Amniotic epithelial cell (primary cell): Measurements from ENCODE around the gene SLC66A1.

Source experiments
- DNase-seq: peaks from one replicate; pipeline ENCODE4 v3.0.0-alpha.2; 2010; ENCODE audit warnings: low read depth

SLC66A1 gene

GRCh38 chr1:19361611-19362147 lies 49.6 kb downstream of the SLC66A1 start:
- DNase-seq: peak; percentile 59

GRCh38 chr1:19363536-19364152 lies 51.5 kb downstream of the SLC66A1 start:
- no peak for DNase-seq

DNA sequence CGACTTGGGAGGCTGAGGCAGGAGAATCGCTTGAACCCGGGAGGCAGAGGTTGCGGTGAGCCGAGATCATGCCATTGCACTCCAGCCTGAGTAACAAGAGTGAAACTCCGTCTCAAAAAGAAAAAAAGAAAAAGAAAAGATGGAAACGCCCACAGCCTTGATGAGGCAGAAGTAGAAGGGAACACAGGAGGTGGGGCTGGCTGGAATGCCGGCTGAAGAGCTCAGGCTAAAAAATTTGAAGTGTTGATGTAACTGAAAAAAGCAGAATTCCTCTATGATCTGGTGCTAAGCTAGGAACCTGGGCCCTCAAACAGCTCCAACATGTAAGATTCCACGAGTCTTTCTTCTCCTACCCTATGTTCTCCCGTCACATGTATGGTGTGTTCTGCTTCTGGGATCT lies 53.6 kb downstream of the SLC66A1 start:
- DNase-seq: peak; percentile 31

DNA sequence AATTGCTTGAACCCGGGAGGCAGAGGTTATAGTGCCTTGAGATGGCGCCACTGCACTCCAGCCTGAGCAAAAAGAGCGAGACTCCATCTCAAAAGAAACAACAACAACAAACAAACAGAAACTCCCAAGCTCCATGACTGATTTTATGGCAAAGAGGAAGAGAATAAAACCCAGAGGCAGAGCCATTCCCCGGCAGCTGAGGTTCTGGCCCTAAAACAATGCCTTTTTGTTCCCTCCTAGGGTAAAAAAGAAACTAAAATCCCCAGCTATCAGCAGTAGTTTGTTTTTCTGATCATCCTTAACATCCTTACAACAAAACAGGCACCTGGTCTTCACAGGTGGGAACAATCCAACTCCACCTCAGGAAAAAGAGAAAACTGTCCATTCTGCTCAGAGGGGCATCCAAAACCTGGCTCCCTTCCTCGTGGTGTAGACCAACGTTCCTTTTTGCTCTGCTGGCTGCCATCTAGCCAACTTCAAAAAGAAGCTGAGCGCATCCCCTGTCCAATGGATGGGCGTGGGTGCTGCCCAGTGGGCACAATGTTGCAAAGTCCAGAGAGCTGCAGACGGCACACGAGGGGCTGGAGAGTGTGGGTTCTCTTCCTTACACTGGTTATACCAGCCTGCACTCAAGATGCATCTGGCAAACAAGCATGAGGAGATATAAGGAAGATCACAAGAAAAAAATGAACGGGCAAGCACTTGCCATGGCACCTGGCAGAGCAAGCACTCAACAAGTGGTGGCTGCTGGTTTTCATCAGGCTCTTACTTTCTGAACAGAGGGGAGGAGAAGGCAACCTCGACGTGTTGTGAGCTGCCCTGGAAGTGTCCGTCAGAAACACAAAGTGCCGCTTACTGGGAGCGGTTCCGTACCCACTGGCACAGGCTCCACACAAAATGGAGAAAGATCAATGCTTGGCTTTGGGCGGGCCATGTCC lies 54.7 kb downstream of the SLC66A1 start:
- DNase-seq: no peak

- no peak for DNase-seq
These were observed 55.5 kb downstream of the SLC66A1 start for GRCh38 chr1:19367584-19368041.

GRCh38 chr1:19368050-19368449 lies 55.9 kb downstream of the SLC66A1 start:
- DNase-seq: no peak

DNA sequence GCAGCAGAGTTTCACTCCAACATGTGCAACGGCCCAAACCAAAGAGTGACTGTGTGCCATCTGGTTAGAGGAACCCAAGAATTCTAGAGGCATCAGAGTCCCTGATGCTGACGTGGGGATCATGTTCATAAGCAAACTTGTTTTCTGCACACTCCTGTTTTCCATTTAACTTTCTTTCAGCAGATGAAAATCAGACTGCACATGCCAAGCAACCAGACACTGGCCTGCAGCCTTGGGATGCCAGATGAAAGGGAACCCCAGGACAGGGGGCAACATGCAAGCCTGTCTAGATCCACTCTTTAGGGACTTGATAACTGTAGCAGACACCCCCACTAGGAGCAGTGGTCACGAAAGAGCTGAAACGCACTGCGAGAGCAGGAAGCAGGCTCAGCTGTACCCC lies 56.8 kb downstream of the SLC66A1 start:
- no peak for DNase-seq

DNA sequence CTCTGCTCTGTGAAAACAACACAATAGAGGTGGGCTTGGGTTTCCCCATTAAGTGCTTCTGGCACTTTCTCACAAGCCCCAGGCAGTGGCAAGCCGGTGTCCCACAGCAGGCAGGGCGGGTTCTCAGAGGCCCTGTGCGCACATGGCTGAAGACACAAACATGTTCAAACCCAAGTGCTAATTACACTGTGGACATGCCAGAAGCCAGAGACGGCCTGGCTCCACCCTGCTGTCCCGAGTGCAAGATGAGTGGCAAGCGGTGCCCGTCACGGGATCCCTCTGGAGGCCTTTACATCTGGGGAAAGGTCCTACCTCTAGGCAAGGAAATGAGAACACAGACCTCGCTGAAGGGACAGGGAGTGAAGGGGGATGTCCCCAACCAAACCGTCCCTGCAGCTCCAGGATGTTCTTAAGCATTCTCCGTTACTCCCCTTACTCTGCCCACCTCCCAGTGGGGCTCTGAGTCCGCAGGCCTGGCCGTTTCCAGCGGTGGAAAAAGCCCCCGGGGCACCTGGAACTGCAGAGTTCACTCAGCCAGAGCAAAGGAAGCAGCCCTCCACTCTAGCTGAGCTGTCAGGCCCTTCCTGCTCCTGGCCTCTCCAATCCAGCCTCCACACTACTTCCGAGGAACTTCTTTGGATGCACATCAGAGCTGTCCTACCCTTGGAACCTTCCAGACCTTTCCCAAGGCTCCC lies 57.4 kb downstream of the SLC66A1 start:
- DNase-seq: no peak

DNA sequence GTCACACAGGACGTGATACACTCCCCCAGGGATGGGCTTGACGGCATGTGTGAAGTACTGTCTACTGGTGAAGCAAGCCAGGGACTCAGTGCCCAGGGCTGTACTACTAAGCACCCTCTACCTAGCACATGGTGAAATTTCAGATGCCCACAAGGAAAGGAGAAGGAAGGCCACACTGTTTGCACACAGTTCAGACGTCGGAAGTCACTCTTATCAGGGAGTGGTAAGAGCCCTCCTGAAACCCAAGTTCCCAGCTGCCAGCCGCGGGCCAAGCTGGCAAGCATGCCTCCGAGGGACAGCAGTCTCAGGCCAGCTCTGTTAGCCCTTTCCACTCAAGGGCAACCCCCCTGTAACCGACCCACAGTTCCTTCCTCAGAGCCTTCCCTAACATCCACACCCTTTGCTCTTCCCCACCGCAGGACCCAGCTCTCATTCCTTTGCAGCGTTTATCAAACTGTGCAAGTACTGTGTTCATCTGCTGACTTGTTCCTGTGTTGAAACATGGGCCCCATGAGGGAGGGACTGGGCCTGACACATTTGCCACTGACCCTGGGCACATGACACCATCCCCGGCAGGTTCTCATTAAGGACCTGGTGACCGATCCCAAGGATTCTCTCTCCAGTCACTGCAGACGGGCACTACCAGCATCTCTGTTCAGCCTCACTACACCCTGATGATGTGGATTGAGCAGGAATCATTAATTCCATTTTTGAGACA lies 58.5 kb downstream of the SLC66A1 start:
- DNase-seq: no peak

DNA sequence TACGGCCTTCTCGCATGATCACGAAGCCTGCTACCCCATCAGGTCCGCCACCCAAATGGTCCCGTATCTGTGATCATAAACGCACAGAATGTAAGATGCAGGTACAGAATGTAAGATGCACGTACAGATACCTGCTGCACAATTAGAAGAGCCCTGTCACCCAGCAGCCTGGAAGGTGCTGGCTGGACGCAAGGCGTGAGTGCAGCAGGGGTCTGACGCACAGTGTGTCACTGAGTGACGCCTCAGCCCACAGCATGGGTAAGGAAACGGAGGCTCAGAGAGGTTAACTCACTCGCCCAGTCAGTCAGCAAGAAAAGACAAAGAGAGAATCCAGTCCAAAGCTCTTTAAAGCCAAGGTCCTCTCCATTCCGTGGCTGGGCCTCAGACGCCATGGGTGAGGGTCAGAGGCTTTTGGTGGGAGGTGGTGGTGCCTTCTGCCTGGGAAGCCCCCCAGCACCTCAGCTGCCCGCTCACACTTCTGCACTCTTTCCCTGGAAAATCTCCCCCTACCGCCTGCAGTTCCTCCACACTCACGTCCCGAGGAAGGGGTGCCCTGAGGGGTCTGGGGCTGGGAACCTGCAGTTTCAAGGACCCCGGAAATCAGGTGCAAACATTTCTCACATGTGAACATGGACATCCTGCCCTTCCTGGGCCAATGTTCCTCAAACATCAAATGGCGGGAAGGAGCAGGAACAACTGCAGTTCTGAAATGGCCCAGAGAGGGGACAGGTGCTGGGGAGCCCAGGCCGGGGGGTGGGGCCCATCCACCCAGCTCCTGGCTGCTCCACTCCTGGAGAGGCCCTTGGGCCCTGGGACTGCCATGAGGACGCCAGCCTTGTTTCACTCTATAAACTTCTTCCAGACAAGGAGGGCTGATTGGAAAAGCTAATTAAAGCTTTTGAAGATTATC lies 59.4 kb downstream of the SLC66A1 start:
- no peak for DNase-seq

DNA sequence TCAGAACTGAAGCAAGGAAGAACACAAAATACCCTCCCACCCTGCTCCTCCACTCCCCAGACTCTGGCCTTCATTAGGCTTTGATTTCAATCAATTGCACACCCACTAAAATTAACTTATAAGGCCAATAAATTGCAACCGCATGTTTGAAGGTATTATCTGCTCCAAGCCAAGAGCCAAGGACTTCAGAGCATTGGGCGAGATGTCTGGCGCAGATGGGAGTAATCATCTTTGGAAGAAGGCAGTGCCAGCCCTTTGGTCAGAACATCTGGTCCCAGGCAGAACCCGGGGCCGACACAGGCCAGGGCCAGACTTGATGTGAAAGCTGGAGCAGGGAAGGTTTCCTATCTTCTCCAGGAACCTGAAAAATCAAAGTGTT lies 60.0 kb downstream of the SLC66A1 start:
- DNase-seq: no peak

DNA sequence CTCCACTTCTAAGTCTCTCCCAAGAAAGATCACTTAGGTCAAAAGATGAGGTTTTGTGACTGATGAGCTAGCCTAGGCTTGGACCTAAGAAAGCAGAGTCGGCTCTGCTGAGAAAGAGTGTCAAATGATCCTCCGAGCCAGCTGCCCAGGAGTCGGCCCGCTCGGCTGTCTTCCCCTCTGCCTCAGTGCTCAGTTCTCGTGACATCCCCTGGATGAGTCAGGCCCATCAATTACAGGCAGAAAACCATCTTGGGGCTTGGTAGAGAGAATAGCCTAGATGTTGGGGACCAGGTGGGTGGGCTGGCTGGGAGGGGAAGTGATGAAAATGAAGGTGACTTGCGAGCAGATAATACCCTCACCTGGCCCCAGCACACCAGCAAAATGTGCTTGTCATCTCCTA lies 60.5 kb downstream of the SLC66A1 start:
- DNase-seq: no peak

- DNase-seq: no peak
These were observed 61.3 kb downstream of the SLC66A1 start for GRCh38 chr1:19373211-19374082.

GRCh38 chr1:19374083-19374801 lies 62.1 kb downstream of the SLC66A1 start:
- no peak for DNase-seq

DNA sequence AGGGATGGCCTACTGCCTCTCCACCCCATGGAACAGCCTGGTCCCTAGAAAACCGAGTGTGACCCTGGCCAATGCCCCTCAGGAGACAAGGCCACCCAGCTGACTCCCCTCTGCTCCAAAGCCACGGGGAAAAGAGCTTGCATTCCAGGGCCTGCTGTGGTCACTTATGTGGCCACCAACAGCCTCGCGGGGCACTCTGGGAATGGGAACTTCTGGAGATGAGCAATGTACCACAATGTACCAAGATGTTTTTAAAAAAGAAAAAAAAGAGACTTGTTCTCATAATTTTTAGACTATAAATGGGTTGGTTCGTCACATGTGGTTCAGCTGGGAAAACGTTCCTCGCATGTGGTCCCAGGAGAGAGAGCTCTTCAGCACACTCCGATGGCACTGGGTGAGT lies 62.8 kb downstream of the SLC66A1 start:
- no peak for DNase-seq

DNA sequence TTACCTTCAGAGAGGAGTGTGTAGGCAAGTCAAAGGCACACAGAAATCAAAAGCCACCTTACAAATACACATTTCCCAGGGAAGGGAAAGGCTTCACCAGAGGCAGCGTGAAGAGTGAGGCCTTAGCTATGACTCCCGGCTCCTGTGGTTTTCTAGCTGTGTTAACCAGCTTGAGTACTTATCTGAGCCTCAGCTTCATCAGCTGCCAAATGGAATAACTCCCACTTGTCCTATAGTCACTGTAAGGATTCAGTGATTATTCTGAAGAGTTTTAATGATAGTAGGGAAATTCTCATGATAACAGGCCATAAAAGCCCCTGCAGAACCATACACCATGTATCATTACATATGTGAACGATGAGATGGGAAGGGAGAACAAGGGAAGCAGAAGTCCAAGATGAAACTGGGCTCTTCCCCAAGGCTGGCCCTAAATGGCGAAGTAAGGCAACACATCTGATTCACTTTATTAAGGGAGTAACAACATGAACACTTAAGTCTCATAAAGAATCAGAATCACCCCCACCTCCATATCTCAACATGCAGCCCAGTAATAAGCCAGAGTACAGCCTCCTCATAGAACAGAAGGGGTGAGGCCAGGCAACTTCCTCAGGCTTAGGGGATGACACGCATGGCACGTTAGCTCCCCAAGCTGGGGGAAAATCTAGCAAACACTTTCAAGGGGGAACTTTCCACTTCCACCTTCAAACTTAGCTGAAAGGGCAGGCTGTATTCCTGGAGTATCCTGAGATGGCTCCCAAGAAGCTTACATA lies 63.7 kb downstream of the SLC66A1 start:
- peak; percentile 76 for DNase-seq

DNA sequence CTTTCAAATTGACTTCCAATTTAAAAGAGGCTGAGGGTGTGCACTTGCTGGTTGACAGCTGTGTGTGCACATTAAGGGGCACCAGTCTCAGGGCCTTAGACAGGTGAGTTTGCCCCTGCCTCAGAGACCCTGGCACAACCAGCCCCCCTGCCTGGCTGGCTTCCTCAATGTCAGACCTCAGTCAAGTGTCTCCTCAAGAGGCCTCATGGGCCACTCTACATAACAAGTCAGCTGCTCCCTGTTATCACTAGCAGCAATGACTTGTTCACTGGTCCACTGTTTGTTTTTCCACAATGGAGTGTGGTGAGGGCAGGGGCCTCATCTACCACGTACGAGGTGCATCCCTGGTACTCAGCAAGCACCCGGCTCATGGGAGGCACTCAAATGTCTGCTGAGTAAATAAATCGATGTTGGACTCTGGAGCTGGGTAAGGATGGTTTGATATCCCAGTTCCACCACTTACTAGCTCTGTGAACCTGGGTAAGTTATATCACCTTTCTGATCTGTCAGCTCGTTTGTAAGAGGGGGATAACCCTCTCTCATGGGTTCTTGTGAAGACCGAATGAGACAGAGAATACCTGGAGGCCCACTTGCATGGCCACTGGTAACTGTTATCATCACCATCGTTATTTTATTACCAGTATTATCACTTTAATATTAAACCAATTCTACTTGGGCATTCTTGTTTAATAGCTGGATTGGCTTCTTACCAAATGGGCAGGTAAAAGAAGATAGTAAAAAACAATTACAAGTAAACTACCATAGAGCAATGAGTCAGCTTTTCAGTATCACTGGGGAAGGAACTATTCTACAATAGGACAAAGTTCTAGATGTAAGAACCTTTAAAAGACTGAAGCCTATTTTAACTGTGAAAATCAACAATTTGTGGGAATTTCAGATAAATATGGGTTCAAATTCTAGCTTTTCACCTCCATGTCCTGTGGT lies 64.6 kb downstream of the SLC66A1 start:
- no peak for DNase-seq
